Measurements from ENCODE around the gene CTNND2. TPM values are rescaled to one million over a fixed set of nuclear protein-coding genes. Genes with fewer than 3 reads are reported as not detected.

Gene CTNND2
- total RNA-seq, 2 donors from 2014 or later: not detected

DNA sequence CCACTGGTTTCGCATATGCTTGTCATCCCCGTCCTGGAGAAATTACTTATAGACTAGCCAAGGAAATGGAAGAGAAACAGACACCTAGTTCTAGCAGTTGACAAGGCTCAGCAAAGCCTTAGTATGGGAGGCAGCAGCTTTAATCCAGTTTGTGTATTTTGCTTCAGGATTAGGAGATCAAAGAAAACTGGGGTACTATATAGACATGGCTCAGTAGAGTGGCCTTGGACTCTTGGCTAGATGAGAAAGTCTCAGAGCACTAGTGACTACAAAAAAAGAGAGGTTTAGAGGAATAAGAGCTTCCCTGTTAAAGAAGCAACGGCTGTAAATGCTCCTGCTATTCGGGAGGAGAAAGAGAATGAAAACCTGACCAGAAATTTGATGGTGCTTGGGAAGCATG lies 349.1 kb downstream of the CTNND2 start:
- TF ChIP-seq, protein P1, sequence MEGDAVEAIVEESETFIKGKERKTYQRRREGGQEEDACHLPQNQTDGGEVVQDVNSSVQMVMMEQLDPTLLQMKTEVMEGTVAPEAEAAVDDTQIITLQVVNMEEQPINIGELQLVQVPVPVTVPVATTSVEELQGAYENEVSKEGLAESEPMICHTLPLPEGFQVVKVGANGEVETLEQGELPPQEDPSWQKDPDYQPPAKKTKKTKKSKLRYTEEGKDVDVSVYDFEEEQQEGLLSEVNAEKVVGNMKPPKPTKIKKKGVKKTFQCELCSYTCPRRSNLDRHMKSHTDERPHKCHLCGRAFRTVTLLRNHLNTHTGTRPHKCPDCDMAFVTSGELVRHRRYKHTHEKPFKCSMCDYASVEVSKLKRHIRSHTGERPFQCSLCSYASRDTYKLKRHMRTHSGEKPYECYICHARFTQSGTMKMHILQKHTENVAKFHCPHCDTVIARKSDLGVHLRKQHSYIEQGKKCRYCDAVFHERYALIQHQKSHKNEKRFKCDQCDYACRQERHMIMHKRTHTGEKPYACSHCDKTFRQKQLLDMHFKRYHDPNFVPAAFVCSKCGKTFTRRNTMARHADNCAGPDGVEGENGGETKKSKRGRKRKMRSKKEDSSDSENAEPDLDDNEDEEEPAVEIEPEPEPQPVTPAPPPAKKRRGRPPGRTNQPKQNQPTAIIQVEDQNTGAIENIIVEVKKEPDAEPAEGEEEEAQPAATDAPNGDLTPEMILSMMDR (IDR thresholded peaks at IDR 0.05): no peak
- Histone ChIP-seq H3K36me3 (no peaks in the 10 kb centered on the region), H3K27ac (no peak overlapping the region), H3K27me3 (replicated peaks; ENCODE audit: insufficient read depth) (no peaks in the 10 kb centered on the region), H3K4me1 (ENCODE audit: control insufficient read depth in 1 of 2, low read depth in 2 of 2) (no peaks in the 10 kb centered on the region), H3K4me3 (no peak overlapping the region), H3K9me3 (no peaks in the 10 kb centered on the region)
- DNase-seq (ENCODE audit: low spot score) (no peak), ATAC-seq (ENCODE audit: insufficient number of reproducible peaks, low FRiP score, low read depth) (no peak)

DNA sequence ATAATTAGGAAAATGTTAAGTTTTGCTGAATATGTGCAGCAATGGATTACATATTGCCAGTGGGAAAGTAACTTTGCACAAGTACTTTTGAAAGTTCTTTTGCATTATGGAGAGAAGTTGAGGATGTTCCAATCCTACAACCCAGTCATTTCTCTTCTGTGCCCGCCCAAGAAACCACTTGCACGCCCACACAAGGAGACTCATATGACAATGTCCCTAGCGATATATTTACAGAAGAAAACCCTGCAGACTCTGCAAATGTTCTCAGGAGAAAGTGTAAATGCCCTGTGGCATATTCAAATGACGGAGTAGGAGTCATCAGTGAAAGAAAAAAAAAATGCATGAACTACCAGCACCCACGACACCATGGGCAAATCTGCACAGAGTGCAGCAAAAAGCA lies 356.5 kb downstream of the CTNND2 start:
- H3K9me3 ChIP-seq: no peaks in the 10 kb centered on the region
- TF ChIP-seq, protein P1 (IDR thresholded peaks at IDR 0.05): no peak
- H3K27me3 ChIP-seq (replicated peaks; ENCODE audit: insufficient read depth): no peaks in the 10 kb centered on the region
- no peak for ATAC-seq (ENCODE audit: insufficient number of reproducible peaks, low FRiP score, low read depth)
- no peaks in the 10 kb centered on the region for H3K4me1 ChIP-seq (ENCODE audit: control insufficient read depth in 1 of 2, low read depth in 2 of 2)
- no peak overlapping the region for H3K27ac ChIP-seq
- DNase-seq (ENCODE audit: low spot score): no peak
- no peak overlapping the region for H3K4me3 ChIP-seq
- H3K36me3 ChIP-seq: no peaks in the 10 kb centered on the region

GRCh38 chr5:11547140-11547539 lies 357.1 kb downstream of the CTNND2 start:
- Histone ChIP-seq H3K27ac (no peak overlapping the region), H3K4me1 (ENCODE audit: control insufficient read depth in 1 of 2, low read depth in 2 of 2) (no peaks in the 10 kb centered on the region), H3K36me3 (no peaks in the 10 kb centered on the region), H3K27me3 (replicated peaks; ENCODE audit: insufficient read depth) (no peaks in the 10 kb centered on the region), H3K9me3 (no peaks in the 10 kb centered on the region), H3K4me3 (no peak overlapping the region)
- TF ChIP-seq, protein P1 (IDR thresholded peaks at IDR 0.05): no peak
- ATAC-seq (ENCODE audit: insufficient number of reproducible peaks, low FRiP score, low read depth) (no peak), DNase-seq (ENCODE audit: low spot score) (no peak)

- TF ChIP-seq, protein P1 (IDR thresholded peaks at IDR 0.05): no peak
- H3K4me1 ChIP-seq (ENCODE audit: control insufficient read depth in 1 of 2, low read depth in 2 of 2): no peaks in the 10 kb centered on the region
- H3K4me3 ChIP-seq: no peak overlapping the region
- H3K27me3 ChIP-seq (replicated peaks; ENCODE audit: insufficient read depth): no peaks in the 10 kb centered on the region
- H3K36me3 ChIP-seq: no peaks in the 10 kb centered on the region
- H3K9me3 ChIP-seq: no peaks in the 10 kb centered on the region
- DNase-seq (ENCODE audit: low spot score) (no peak), ATAC-seq (ENCODE audit: insufficient number of reproducible peaks, low FRiP score, low read depth) (no peak)
- no peak overlapping the region for H3K27ac ChIP-seq
These were observed 364.1 kb downstream of the CTNND2 start for GRCh38 chr5:11540112-11540511.

- ATAC-seq (ENCODE audit: insufficient number of reproducible peaks, low FRiP score, low read depth) (no peak), DNase-seq (ENCODE audit: low spot score) (no peak)
- Histone ChIP-seq H3K9me3 (no peaks in the 10 kb centered on the region), H3K27ac (no peak overlapping the region), H3K4me1 (ENCODE audit: control insufficient read depth in 1 of 2, low read depth in 2 of 2) (no peaks in the 10 kb centered on the region), H3K36me3 (no peaks in the 10 kb centered on the region), H3K27me3 (replicated peaks; ENCODE audit: insufficient read depth) (no peaks in the 10 kb centered on the region), H3K4me3 (no peak overlapping the region)
- TF ChIP-seq, protein P1 (IDR thresholded peaks at IDR 0.05): no peak
These were observed 372.3 kb downstream of the CTNND2 start for GRCh38 chr5:11531811-11532555.

All from thoracic aorta (tissue), 2 donors.